A673 (cell line): ENCODE results near the gene PHEX.

ENCODE experiments used
- CTCF ChIP-seq: fragments of 300-800, 200-600 bp; sonication (generic); conservative IDR thresholded peaks from 2 replicates; pipeline ENCODE4 v1.5.1; 2017; ENCODE audit warnings: low read depth, mild to moderate bottlenecking, antibody characterized with exemption, low read length, moderate library complexity, mixed read lengths
- EZH2 ChIP-seq: fragments of 200-600 bp; sonication (generic); IDR thresholded peaks from 2 replicates; pipeline ENCODE4 v1.6.1; 2017; ENCODE audit warnings: borderline replicate concordance, low read depth, mild to moderate bottlenecking, mixed read lengths, antibody characterized with exemption, low read length; ENCODE audit not compliant: poor library complexity, severe bottlenecking

- no peak for TF ChIP-seq CTCF
- TF ChIP-seq EZH2: no peak
Measured at GRCh38 chrX:22021751-22022324, 10.3 kb upstream of the PHEX start.
